HG03060 (cell line): ENCODE results near the gene RASSF5.
"Not testable (repeated sequence)": the region's sequence is repeated elsewhere in the genome, so short reads cannot be mapped to it uniquely, and the experiment has no call there.

Experiments used
- ATAC-seq: cut with Tn5 transposase; IDR thresholded peaks from one replicate; pipeline ENCODE4 v1.9.1; 2021; ENCODE audit warnings: low read depth, moderate number of reproducible peaks; ENCODE audit not compliant: unreplicated experiment

RASSF5 gene

DNA sequence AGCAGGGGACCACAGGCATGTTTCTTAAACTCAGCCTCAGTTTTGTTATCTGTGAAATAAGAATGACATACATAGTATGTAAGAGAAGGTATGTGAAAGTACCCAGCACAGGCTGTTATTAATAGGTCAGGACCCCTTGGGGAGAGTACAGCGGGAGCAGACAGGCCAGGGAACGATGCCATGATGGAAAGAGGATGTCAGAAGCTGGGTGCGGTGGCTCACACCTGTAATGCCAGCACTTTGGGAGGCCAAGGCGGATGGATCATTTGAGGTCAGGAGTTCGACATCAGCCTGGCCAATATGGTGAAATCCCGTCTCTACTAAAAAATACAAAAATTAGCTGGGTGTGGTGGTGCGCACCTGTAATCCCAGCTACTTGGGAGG lies 73.8 kb downstream of the RASSF5 start:
- not testable (repeated sequence) for ATAC-seq

DNA sequence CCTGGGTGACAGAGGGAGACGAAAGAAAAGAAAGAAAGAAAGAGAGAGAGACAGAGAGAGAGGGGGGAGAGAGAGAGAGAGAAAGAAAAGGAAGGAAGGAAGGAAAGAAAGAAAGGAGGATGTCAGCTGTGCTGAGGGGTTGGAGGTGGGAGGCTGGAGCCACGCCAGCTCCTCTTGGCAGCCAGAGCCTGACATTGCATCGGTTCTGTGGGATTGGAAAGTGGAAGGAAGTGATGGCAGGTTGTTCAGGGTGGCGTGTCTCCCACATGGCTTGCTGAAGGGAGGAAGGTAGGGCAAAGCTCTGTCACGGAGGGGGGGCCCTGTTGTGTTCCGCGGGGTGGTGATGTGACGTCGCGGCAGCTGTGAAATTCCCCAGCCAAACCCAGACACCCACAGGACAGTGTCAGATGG lies 74.2 kb downstream of the RASSF5 start:
- no peak for ATAC-seq

DNA sequence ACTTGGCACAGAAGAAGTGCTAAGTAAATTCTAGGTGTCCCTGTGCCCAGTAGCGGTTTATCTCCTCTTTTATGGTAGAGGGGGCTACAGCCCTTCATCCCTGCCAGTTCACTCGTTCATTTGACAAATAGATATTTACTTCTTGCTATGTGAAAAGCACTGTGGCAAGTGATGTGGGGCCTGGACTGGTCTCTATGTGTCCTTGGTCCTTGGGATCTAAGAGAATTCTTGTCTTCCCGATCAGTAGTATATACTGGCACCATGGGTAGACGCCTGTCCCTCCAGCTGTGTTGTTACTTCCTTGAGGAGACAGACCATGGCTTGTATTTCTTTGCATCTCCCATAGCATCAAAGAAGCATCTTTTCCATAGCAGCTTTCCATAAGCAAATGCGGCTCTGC lies 75.2 kb downstream of the RASSF5 start:
- ATAC-seq, result no peak

DNA sequence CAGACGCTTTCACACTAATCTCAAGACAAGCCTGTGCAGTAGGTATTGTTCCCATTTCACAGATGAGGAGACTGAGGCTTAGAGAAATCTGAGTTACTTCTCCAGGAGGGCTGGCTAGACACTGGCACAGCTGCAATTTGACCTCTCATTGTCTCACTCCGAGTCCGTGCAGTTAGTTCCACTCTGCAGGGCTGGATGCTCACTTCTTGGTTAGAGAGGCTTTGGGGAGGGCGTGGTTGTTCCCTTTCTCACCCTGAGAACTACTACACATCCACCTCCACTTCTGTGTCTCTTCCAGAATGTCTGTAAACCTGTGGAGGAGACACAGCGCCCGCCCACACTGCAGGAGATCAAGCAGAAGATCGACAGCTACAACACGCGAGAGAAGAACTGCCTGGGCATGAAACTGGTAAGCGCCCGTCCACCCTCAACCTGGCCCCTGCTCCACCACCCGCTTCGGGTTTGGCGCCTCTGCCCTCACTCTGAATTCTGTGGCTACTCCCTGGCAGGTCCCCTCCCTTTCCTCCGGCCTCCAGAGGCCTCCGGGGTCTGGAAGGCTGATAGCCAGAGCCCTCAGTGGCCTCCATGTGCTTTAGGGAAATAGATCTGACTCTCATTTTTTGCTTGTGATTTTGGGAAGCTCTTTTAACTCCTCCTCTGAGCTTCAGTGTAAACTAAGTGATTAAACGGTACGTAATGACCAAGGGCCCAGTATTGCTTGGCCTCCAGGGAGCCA lies 75.8 kb downstream of the RASSF5 start:
- no peak for ATAC-seq

DNA sequence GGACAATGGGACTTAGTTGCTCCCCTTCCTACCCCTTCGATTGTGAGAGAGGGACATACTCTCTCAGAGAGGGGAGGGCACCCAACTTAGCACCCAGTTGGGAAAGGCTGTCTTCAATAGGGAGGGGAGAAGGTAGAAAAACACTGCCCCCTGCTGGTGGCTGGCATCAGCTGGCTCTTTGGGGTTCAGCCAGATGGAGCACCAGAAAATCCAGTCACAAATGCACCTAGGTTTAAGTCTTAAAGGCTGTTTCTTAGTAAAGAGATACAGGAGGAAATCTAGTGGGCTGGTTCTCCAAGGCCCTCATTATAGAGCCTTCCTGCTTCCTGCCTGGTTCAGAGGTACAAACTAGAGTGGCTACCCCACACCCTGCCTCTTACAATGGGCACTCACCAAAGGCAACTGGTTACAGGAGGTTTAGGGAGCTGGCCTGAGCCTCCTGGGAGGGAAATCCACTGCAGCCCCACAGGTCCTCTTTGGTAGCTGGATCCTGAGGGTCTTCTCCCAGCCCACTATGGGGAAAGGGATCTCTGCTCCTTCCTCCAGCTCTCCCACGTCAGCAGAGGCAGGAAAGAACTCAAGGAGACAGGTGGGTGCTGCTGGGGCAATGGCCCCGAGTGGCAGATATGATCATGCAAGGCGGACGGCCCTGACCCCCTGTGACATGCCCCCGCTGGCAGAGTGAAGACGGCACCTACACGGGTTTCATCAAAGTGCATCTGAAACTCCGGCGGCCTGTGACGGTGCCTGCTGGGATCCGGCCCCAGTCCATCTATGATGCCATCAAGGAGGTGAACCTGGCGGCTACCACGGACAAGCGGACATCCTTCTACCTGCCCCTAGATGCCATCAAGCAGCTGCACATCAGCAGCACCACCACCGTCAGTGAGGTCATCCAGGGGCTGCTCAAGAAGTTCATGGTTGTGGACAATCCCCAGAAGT lies 76.6 kb downstream of the RASSF5 start:
- no peak for ATAC-seq

DNA sequence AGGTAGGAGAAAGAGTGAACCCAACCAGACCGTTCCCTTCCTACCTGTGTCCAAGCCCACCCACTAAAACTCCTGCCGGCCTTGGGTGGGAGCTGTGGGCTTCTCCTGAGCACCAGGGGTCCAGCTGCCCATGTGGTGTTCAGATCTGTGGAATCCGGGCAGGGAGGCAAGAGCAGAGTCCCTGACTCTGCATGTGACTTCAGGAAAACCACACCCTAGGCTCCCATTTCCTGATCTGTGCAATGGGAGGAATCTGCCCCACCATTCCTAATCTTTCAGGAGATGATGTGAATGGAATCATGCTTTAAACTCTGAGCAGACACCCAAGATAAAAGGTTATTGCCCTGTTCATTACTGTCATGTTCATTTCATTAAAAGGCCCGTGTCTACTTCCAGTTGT lies 77.4 kb downstream of the RASSF5 start:
- ATAC-seq, result no peak

DNA sequence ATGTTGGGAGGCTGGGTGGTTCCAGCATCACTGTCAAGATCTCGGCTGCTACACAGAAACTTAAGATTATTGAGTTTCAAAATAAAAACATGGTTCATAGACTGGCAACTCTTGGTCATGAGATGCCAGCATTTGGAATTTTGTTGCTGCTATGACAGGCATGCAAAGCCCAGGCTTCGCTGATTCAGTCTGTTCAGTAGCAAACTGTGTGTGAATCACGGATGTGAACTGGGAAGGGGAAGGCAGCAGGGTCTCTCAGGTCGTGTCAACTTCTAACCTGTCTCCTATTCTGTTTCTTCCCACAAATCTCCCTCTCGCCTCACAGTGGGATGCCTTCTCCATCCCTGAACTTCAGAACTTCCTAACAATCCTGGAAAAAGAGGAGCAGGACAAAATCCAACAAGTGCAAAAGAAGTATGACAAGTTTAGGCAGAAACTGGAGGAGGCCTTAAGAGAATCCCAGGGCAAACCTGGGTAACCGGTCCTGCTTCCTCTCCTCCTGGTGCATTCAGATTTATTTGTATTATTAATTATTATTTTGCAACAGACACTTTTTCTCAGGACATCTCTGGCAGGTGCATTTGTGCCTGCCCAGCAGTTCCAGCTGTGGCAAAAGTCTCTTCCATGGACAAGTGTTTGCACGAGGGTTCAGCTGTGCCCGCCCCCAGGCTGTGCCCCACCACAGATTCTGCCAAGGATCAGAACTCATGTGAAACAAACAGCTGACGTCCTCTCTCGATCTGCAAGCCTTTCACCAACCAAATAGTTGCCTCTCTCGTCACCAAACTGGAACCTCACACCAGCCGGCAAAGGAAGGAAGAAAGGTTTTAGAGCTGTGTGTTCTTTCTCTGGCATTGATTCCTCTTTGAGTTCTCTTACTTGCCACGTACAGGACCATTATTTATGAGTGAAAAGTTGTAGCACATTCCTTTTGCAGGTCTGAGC lies 79.4 kb downstream of the RASSF5 start:
- ATAC-seq, result no peak

DNA sequence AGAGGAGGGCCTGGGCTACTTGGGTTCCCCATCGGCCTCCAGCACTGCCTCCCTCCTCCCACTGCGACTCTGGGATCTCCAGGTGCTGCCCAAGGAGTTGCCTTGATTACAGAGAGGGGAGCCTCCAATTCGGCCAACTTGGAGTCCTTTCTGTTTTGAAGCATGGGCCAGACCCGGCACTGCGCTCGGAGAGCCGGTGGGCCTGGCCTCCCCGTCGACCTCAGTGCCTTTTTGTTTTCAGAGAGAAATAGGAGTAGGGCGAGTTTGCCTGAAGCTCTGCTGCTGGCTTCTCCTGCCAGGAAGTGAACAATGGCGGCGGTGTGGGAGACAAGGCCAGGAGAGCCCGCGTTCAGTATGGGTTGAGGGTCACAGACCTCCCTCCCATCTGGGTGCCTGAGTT lies 80.6 kb downstream of the RASSF5 start:
- ATAC-seq, result no peak

DNA sequence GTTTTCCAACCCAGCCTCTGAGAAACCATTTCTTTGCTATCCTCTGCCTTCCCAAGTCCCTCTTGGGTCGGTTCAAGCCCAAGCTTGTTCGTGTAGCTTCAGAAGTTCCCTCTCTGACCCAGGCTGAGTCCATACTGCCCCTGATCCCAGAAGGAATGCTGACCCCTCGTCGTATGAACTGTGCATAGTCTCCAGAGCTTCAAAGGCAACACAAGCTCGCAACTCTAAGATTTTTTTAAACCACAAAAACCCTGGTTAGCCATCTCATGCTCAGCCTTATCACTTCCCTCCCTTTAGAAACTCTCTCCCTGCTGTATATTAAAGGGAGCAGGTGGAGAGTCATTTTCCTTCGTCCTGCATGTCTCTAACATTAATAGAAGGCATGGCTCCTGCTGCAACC lies 81.2 kb downstream of the RASSF5 start:
- ATAC-seq, result no peak

DNA sequence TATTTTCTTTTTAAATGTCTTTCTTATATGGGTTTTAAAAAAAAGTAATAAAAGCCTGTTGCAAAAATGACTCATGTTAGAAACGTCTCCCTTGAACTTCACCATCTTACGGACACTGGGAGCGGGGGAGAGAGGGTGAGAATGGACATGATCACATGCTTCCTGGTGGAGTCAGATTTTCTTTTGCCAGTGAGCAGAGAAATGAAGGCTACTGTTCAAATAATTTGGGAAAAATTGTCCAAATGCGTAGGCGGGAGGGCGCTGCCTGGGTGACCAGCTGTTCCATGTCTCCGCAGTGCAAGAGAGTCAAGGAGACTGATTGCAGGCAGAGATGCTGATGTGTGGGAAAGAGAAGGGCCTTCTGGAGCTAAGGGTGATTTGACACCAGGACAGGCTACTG lies 81.9 kb downstream of the RASSF5 start:
- no peak for ATAC-seq

DNA sequence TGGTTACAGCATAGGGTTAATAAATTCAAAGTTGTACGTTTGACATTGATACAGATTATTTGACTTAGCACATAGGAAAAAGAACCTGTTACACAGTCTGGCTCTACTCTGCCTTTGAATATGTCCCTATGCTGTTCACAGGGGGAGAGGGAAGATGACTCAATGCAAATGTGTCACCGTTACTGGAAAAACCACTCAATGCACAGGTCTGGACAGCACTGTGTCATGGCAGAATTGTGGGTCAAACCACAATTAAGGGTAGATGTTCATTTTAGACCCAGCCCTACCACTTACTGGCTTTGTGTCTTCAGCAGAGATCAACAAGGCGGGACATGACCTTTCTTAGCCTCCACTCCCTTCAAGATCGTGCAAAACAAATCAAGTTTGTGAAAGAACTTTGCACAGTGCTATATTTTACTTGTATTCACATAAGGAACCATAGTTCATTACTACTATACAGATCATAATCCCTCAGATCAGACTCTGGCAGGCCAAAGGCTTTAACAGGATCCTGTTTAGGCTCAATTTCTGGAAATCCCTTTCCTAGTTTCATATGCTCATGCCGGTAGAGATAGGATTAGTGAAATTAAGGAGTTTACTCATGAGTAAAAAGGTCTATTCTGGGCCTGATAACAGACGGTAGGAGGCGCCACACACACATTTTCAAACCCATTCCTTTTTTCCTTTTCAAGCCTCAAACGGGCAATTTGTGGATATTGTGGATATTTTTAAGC lies 82.9 kb downstream of the RASSF5 start:
- no peak for ATAC-seq

DNA sequence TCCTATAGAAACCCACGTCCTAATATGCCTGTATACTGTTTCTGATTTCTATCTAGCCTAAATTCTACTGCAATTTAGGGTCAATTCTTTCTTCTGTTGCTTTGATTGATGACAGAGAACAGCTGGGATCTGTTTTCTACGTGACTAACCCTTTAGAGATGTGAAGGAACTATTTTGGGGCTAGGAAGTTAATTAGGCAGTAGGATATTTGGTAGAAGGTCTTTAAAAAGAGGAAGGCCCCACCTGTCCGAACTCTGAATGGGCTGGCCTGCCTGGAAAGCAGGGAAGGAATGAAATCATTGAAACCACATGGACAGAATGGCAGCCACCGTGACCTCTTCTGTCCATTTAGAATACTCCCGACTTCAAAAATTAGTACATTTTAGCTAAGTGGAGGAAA lies 83.9 kb downstream of the RASSF5 start:
- no peak for ATAC-seq

DNA sequence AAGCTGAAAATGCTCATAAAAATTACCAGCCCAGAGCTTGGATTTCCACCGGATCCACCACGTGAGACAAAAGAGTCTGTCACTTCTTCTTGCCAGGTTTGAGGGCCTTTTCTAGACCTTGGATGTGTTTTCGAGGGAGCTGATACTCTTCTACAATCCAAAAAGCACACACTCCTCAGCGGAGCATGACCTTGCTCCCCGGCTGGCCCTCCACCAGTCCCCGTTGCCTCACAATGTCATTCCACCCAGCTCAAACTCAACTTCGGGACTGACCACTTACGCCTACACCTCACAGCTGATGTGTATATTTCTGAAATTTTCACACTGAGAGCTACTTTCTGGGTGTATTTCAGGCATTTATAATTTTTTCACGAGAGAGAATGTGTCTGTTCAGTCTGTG lies 84.4 kb downstream of the RASSF5 start:
- no peak for ATAC-seq

DNA sequence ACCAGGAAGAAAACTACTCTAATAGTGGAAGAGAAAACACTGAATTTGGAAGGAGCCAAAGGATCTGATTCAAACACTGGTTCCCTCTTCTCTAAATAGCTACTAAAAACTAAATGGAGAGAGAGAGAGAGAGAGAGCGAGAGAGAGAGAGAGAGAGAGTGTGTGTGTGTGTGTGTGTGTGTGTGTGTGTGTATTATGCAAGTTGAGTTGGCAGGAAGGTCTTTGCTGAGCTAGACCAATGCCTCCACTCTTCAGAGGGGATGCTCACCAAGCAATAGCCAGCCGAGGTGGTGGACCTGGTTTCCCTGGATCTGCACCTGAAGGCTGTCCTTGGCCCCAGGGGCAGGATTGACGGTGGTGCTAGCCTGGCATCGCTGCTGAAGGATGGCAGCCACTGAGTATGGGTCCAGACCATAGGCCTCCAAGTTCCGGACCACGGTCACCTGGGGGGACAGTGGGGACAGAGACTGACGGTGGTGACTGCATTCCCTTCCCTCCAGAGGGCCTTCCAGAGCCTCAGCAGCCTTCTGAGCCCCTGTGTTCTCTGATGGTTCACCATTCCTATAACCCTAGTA lies 86.1 kb downstream of the RASSF5 start:
- no peak for ATAC-seq

DNA sequence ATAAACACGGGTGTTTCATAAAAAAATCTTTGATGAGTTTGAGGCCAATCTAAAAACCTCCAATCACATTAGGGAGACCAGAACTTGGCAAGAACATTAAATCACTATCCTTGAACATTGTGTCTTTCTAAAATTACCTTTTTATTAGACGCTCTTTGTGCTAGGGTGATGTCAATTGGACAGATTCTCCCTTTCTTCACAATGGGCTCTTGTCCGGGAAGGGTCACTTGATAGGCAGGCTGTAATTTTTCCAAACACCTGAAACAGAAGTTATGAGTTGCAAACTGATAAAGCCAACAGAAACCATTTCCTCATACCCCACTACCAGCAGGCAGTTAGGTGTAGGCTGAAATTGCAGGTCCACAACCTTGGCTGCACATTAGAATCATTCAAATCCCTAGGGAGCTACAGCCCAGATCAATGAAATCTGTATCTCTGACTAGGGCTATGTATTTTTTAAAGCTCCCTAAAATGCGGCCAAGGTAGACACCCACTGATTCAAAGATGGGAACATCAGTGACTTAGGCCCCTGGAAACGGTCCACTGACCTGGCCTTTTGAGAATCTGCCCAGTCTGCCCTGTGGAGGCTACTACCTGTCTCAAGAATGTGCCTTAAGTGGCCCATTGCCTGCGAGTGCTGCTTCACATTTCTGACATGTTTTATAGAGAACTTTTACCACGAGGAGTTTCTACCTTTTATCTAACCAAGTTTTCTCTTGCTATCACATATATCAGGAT lies 88.4 kb downstream of the RASSF5 start:
- no peak for ATAC-seq

DNA sequence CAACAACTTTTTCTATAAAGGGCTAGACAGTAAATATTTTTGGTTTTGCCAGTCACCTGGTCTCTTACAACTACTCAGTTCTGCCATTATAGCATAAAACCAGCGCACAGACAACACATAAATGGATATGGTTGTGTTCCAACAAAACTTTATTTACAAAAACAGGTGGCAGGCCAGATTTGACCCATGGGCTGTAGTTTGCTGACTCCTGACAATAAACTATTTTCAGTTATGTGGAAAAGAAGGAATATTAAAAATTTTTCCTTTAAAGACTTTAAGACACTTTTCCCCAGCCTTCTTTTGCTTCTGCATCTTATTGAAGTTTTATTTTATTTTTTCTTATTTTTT lies 89.0 kb downstream of the RASSF5 start:
- no peak for ATAC-seq

DNA sequence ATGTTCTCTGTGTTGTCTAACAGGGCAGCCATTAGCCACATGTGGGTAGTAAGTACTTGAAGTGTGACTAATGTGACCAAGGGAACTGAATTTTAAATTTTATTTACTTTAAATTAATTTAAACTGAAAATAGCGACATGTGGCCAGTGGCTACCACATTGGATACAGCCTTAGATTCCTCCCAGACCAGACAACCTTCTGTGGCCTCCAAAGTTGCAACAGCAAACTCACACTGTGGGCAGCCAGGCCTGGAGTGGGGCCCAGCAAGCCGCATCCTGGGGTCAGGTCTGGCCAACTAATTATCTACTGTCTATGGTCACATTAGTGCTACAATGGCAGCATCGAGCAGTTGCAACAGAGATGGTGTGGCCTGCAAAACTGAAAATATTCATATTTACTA lies 93.2 kb downstream of the RASSF5 start:
- no peak for ATAC-seq

DNA sequence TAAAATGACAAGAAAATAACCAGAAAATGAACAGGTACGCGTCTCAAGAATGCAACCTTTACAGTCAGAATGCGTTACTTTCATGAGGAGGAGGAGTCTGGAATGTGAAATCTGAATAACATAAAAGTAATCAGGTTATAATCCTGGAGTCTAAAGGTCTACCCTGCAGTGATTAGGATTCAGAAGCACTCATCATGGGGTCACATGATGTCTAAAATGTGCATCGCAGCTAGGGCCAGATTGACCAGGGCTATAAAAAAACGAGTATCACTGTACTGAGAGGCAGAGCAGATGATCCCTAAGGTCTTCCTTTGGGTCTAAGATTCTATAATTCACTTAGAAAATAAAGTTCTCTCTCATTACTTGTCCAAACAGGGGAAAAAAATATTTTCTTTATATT lies 97.5 kb downstream of the RASSF5 start:
- ATAC-seq, result no peak

DNA sequence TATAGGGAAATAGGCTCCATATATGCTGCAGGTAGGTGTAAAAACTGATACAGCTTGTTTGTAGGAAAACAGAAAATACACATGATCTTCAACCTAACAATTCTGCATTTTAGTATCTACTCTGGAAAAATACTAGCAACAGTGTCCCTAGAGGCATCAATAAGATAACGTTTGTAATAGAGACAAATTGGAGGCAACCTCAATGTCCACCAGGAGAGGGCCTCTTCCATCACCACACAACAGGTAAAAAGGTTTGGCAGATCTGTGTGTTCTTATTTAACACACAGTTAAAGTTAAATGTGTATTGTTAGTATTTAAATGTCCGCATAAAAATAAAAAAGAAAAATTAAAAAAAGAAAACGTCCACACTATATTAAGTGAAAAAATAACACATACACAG lies 99.5 kb downstream of the RASSF5 start:
- ATAC-seq, result no peak
